ENCODE data around the gene SND1.

The SND1 gene

GRCh38 chr7:128060018-128060417 is 408.0 kb downstream of the SND1 start:
- Histone ChIP-seq H3K27me3 (ENCODE audit: insufficient read depth, poor library complexity, severe bottlenecking) (no peaks in the 10 kb centered on the region), H3K4me3 (replicated peaks; ENCODE audit: insufficient read depth, low read length) (no peak overlapping the region), H3K27ac (replicated peaks) (no peak overlapping the region)
- no peak for DNase-seq (ENCODE audit: low read depth in 1 of 2, low spot score in 1 of 2)
- no peak for TF ChIP-seq POLR2AphosphoS5 (IDR thresholded peaks at IDR 0.05; ENCODE audit: low read depth)
- no peak for TF ChIP-seq CTCF (IDR thresholded peaks at IDR 0.05; ENCODE audit: insufficient read depth, low read length)
- no peak for TF ChIP-seq SPI1 (IDR thresholded peaks at IDR 0.05; ENCODE audit: borderline replicate concordance, low read depth)
- no peak for TF ChIP-seq GABPA (IDR thresholded peaks at IDR 0.05; ENCODE audit: low read depth)
- TF ChIP-seq REST (IDR thresholded peaks at IDR 0.05; ENCODE audit: insufficient replicate concordance, low read depth): no peak

GRCh38 chr7:128063088-128063487 is 411.1 kb downstream of the SND1 start:
- Histone ChIP-seq H3K27me3 (ENCODE audit: insufficient read depth, poor library complexity, severe bottlenecking) (no peaks in the 10 kb centered on the region), H3K27ac (replicated peaks) (no peak overlapping the region), H3K4me3 (replicated peaks; ENCODE audit: insufficient read depth, low read length) (no peak overlapping the region)
- no peak for DNase-seq (ENCODE audit: low read depth in 1 of 2, low spot score in 1 of 2)
- TF ChIP-seq POLR2AphosphoS5 (IDR thresholded peaks at IDR 0.05; ENCODE audit: low read depth) (no peak), GABPA (IDR thresholded peaks at IDR 0.05; ENCODE audit: low read depth) (no peak), SPI1 (IDR thresholded peaks at IDR 0.05; ENCODE audit: borderline replicate concordance, low read depth) (no peak), CTCF (IDR thresholded peaks at IDR 0.05; ENCODE audit: insufficient read depth, low read length) (no peak), REST (IDR thresholded peaks at IDR 0.05; ENCODE audit: insufficient replicate concordance, low read depth) (no peak)

GRCh38 chr7:128065872-128066271 is 413.9 kb downstream of the SND1 start:
- H3K4me3 ChIP-seq (replicated peaks; ENCODE audit: insufficient read depth, low read length): no peak overlapping the region
- no peak for TF ChIP-seq CTCF (IDR thresholded peaks at IDR 0.05; ENCODE audit: insufficient read depth, low read length)
- no peak for TF ChIP-seq SPI1 (IDR thresholded peaks at IDR 0.05; ENCODE audit: borderline replicate concordance, low read depth)
- no peak for TF ChIP-seq REST (IDR thresholded peaks at IDR 0.05; ENCODE audit: insufficient replicate concordance, low read depth)
- no peak for TF ChIP-seq POLR2AphosphoS5 (IDR thresholded peaks at IDR 0.05; ENCODE audit: low read depth)
- no peak for TF ChIP-seq GABPA (IDR thresholded peaks at IDR 0.05; ENCODE audit: low read depth)

More at GRCh38 chr7:128065872-128066271, 413.9 kb downstream of the SND1 start:
- DNase-seq (ENCODE audit: low read depth in 1 of 2, low spot score in 1 of 2): no peak
- H3K27me3 ChIP-seq (ENCODE audit: insufficient read depth, poor library complexity, severe bottlenecking): no peaks in the 10 kb centered on the region
- no peak overlapping the region for H3K27ac ChIP-seq (replicated peaks)

Measured in HL-60 (cell line).